Tibial artery (tissue), 4 donors: ENCODE results near the gene PSAP.

Experiments
- DNase-seq, 2 donors: peaks; one replicate each; pipeline ENCODE4 v3.0.0-alpha.2; 2019
- H3K27ac ChIP-seq, 2 donors: fragments of 200-600 bp; sonication (generic) in 1 of 2; 1 replicate in 1 of 2; 2 replicates in 1 of 2; pipeline ENCODE4 v1.5.1; 2018 to 2019; ENCODE audit warnings: mild to moderate bottlenecking in 1 of 2
- H3K27me3 ChIP-seq, 2 donors: fragments of 200-600 bp; sonication (generic) in 1 of 2; one replicate each; pipeline versions ENCODE4 v1.5.1 to v1.6.0; 2016 to 2019
- H3K36me3 ChIP-seq, 3 donors: fragments of 200-600 bp; sonication (generic) in 2 of 3; one replicate each; pipeline ENCODE4 v1.5.1; 2016 to 2019; ENCODE audit warnings: mild to moderate bottlenecking in 2 of 3
- H3K4me1 ChIP-seq, 4 donors: fragments of 200-600 bp; sonication (generic) in 2 of 4; 1 replicate in 3 of 4; 2 replicates in 1 of 4; pipeline ENCODE4 v1.5.1; 2016 to 2019
- H3K4me3 ChIP-seq, 2 donors: fragments of 200-600 bp; sonication (generic) in 1 of 2; 1 replicate in 1 of 2; 2 replicates in 1 of 2; pipeline ENCODE4 v1.5.1; 2018 to 2019; ENCODE audit warnings: mild to moderate bottlenecking in 2 of 2
- H3K9me3 ChIP-seq, 3 donors: fragments of 200-600 bp; sonication (generic) in 1 of 3; one replicate each; pipeline ENCODE4 v1.5.1; 2016 to 2019
- CTCF ChIP-seq, 2 experiments: fragments of 200-600 bp in 1 of 2; fragments of 450-650 bp in 1 of 2; IDR thresholded peaks; one replicate each; pipeline ENCODE4 v1.5.1; 2017 to 2019; ENCODE audit warnings: antibody characterized with exemption in 2 of 2, mild to moderate bottlenecking in 1 of 2, moderate library complexity in 1 of 2
- intact Hi-C: fragments of 100-400 bp; cut with DNase I; formaldehyde crosslinking; loops from one replicate; pipeline ENCODE4 v1.15.0; 2023; ENCODE audit warnings: low total_unique reads

PSAP gene

GRCh38 chr10:71893258-71893815 is 42.3 kb upstream of the PSAP start:
- DNase-seq = no peak
- Histone ChIP-seq H3K27ac (no peak overlapping the region), H3K4me1 (peaks cover 0 to 12% (median 6%) of the 10 kb centered on the region in 4 donors), H3K36me3 (no peaks in the 10 kb centered on the region), H3K27me3 (no peaks in the 10 kb centered on the region), H3K4me3 (no peak overlapping the region), H3K9me3 (no peaks in the 10 kb centered on the region)
- intact Hi-C loops = loop anchor here (5.0 to 10.0 kb wide), 3 partner anchors 59 to 581 kb away; no protein-coding TSS in a partner anchor
- TF ChIP-seq CTCF (IDR thresholded peaks at IDR 0.05) = no peak

GRCh38 chr10:71891437-71891836 is 40.4 kb upstream of the PSAP start:
- DNase-seq = no peak
- intact Hi-C loops = loop anchor here (5.0 to 10.0 kb wide), 3 partner anchors 57 to 579 kb away; no protein-coding TSS in a partner anchor

GRCh38 chr10:71889388-71889987 is 38.4 kb upstream of the PSAP start:
- H3K27ac ChIP-seq = peak overlapping the region; percentile 53 to 75
- H3K36me3 ChIP-seq = no peaks in the 10 kb centered on the region
- H3K4me1 ChIP-seq = peaks cover 0 to 16% (median 9%) of the 10 kb centered on the region in 4 donors
- peak overlapping the region; percentile 49 to 57 for H3K4me3 ChIP-seq
- no peaks in the 10 kb centered on the region for H3K27me3 ChIP-seq
- intact Hi-C loops = no loop called here
- H3K9me3 ChIP-seq = no peaks in the 10 kb centered on the region
- DNase-seq = no peak
- TF ChIP-seq CTCF (IDR thresholded peaks at IDR 0.05) = no peak

More at GRCh38 chr10:71891437-71891836, 40.4 kb upstream of the PSAP start:
- no peak for TF ChIP-seq CTCF (IDR thresholded peaks at IDR 0.05)
- Histone ChIP-seq H3K27me3 (no peaks in the 10 kb centered on the region), H3K9me3 (no peaks in the 10 kb centered on the region), H3K36me3 (no peaks in the 10 kb centered on the region), H3K4me3 (no peak overlapping the region), H3K4me1 (peaks cover 0 to 16% (median 9%) of the 10 kb centered on the region in 4 donors), H3K27ac (no peak overlapping the region)

- H3K4me1 ChIP-seq = peaks cover 0 to 16% (median 9%) of the 10 kb centered on the region in 4 donors
- no peaks in the 10 kb centered on the region for H3K27me3 ChIP-seq
- TF ChIP-seq CTCF (IDR thresholded peaks at IDR 0.05) = no peak
- intact Hi-C loops = no loop called here
- H3K27ac ChIP-seq = peak overlapping the region; percentile 53 to 75
- H3K36me3 ChIP-seq = no peaks in the 10 kb centered on the region
- H3K9me3 ChIP-seq = no peaks in the 10 kb centered on the region
- H3K4me3 ChIP-seq = peak overlapping the region; percentile 49 to 57
- DNase-seq = peak; percentile 89 to 91
These were observed 37.8 kb upstream of the PSAP start for GRCh38 chr10:71888623-71889387.

- no peaks in the 10 kb centered on the region for H3K27me3 ChIP-seq
- intact Hi-C loops = no loop called here
- no peaks in the 10 kb centered on the region for H3K9me3 ChIP-seq
- TF ChIP-seq CTCF (IDR thresholded peaks at IDR 0.05) = no peak
- peak overlapping the region; percentile 49 to 57 for H3K4me3 ChIP-seq
- H3K36me3 ChIP-seq = no peaks in the 10 kb centered on the region
- peak overlapping the region; percentile 53 to 75 for H3K27ac ChIP-seq
- H3K4me1 ChIP-seq = peaks cover 0 to 16% (median 9%) of the 10 kb centered on the region in 4 donors
- DNase-seq = no peak
These were observed 37.2 kb upstream of the PSAP start for GRCh38 chr10:71888248-71888622.
